GM21390 (cell line): Measurements from ENCODE around the gene KPNB1.

Experiments
- ATAC-seq: cut with Tn5 transposase; IDR thresholded peaks from one replicate; pipeline ENCODE4 v1.9.1; 2021; ENCODE audit not compliant: unreplicated experiment

KPNB1 gene

DNA sequence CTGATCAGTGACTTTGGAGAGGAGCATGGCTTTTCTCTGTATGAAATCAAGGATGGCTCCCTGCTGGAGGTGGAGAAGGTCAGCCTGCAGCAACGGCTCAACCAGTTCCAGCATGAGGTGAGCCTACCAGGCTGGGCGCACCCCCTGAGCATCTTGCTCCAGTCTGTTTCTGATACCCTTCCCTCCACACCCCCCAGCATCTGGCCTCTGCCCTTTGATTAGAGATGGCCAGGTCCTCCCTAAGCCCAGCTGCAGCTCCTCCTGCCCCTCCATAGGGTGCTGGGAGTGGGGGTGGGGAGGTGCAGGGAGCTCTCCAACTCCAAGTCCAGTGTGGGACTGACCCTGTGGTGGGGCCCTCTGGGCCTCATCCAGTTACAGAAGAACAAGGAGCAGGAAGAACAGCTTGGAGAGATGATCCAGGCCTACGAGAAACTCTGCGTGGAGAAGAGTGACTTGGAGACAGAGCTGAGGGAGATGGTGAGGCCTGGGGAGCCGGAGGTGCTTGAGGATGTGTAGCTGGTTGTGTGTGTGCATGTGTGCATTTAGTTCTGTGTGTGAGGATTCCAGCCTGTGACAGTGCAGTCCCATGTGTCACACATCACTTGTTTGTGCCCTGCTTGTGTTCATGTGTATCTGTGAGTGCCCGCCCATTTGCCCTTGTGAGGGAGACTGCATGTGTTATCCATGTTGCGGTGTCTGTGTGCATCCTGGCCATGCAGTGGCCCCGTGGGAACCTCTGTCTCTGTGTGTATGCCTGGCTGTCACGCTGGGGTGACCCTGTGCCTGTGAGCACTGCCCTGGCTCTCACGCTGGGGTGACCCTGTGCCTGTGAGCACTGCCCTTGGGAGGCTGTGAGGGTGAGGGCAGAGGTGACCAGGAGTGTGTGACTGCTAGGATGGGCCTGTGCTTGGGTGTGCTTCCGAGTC lies 47.3 kb downstream of the KPNB1 start:
- no peak for ATAC-seq

DNA sequence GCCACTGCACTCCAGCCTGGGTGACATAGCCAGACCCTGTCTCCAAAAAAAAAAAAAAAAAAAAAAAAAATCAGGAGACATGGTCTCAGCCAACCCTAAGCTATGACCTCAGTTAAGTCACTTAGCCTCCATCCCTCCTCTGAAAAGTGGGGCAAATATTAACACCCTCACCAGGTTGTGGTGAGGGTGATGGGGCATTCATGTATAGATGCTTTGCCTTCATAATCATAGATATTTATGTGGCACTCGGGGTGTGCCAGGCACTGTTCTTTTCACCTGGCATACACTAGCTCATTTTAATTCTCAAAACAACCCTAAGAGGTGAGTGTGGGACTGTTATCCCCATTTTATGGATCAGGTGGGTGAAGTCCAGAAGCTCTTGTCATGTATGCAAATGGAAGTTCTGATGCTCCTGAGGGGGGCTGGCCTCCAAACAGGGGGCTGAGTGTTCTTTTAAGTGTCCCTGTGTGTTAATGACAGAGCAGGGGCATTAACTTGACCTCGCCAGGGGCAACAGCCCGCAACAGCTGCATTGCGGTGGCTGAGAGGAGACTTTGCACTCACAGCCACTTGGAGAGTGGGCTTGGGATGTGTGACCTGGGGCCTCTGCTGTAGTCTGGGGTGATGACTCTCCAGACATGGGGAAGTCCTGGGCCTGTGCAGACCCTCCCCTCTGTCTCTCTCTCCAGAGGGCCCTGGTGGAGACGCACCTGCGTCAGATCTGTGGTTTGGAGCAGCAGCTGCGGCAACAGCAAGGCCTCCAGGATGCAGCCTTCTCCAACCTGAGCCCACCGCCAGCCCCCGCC lies 48.4 kb downstream of the KPNB1 start:
- ATAC-seq, result no peak

DNA sequence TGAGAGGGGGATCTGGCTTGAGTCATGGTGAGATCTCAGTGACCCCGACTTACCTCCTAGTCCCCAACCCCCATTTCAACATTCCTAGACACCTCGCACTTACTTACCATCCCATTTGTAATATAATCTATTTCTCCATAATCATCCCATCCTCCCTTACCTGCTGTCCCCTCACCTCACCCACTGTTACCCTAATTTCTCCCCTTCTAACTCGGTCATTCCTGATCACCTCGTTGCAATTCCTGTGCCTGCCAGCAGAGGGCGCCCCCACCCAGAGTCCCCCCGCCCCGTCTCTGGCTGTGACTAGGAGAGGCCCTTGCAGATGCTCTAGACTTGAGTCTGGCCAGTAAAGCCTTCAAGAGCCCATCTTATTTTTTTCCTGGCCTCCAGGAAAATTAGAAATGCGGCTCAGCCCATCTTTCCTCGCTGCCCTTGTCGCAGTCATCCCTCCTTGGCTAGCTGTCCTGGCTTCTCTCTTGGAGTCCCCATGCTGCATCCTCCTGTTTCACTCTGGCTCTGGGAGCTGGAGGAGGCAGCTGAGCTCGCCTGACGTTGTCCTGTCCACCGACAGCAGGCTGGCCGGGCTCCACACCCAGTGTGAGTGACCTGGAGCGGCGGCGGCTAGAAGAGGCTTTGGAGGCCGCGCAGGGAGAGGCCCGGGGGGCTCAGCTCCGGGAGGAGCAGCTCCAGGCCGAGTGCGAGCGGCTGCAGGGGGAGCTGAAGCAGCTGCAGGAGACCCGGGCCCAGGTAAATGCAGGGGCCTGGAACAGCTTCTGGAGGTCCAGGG lies 49.2 kb downstream of the KPNB1 start:
- ATAC-seq, result no peak

DNA sequence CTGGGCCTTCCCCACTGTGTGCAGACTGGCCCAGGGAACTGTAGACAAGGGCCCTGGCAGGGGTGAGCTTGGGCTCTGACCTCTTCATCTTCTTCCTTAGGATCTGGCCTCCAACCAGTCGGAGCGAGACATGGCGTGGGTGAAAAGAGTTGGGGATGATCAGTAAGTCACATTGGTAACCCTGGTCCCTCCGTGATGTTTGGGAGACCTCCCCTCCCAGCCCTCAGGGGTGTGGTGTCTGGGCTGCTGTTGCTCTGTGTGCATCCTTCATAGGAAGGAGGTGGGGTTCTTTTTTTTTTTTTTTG lies 49.8 kb downstream of the KPNB1 start:
- no peak for ATAC-seq

DNA sequence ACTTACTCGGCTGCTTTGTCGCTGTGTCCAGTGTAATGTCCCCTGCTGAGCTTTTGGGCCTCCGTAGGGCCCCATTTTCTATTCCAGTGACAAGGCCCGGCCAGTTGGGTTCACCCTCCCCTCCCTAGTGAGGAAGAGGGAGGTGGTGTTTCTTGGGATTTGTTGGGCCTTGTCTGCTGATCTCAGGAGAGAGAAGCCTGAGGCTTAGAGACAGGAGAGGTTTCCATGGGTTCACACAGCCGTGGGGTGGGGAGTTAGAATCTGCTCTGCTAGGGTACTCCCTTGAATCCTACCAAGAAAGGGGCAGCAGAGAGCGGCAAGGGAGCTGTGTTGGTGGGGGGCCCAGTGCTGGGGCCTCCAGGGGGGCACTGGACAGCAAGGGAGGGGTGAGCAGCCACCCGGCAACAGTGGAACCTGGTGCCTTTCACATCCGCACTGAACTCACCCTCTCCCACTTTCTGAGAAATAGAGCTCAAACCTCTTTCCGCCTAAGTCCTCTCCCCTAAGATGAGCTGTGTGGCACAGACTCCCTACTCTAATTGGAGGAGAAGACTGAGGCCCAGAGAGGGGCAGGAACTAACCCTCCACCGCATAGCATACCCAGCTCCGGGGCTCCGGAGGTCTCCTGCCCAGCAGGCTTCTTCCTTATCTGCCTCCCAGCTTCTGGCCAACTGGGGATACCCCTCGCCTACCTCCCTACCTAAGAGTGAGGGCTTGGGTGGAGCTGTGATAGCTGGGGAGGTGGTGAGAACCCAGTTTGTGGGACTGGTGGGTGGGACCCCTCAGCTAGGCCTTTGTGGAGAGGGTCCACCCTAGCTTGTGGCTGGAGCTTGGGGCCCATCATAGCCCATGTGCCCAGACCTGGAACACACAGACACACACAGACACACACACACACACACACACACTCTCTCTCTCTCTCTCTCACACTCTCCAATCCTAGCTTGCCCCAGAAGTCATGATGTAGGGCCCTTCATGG lies 51.0 kb downstream of the KPNB1 start:
- no peak for ATAC-seq

DNA sequence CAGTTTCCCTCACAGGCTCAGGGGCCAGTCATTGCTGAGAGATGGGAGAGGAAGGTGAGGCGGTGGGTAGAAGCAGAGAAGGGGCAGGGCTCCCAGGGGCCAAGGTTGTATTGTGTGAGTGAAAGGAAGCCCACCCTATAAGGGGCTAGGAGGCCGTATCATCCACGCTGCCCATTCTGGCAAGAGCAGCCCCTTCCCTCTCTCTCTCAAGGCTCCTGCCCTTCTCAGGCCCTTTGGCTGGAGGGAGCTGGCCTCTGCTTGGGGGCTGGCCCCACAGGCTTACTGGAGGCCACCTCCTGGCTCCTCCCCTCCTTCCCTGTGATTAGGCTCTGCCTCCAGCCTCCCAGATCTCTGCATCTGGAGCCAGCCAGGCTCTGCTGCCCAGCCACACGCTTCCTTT lies 51.9 kb downstream of the KPNB1 start:
- ATAC-seq, result no peak

DNA sequence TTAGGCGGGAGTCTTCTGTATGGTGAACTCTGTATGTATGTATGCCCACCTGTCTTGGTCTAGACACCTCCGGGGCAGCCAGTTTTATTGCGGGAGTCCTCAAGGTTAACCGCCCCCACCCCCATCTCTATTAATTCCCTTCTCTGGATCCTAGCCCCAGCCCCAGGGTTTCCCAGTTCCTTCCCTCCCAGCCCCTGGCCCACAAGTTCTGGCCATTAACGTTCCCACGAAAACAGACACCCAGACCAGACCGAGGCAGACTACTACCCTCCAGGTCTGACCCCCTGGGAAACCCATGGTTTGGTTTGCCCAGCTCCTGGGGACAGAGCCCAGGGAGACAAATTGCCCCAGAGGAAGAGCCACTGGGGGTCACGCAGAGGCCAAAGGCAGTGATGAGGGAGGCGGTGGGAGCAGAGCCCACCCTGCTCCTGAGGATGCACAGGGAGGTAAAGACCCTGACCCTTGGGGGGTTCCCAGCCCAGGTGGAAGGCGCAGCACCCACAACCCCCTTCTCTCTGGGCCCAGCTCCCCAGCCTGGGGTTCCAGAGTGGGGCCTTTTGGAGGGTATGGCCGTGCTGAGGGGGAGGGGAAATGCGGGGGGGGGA lies 52.8 kb downstream of the KPNB1 start:
- ATAC-seq, result no peak

DNA sequence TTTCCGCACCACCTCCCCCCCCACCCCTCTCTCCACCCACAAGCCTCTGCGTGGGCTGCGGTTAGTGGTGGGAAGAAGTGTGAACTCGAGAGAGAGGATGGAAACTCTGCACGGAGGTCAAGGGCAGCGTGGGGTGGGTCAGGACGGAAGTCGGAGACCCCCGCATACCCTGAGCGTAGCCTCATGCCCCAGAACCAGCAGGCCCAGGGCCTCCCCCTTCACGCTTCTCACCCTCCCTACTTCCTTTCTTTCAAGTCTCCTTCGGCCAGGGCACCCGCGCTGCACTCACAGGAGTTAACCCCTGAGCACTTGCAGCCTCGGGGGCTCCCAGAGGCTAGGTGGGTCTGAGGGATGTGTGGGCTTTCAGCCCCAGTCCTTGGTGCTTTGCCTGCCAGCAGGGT lies 53.5 kb downstream of the KPNB1 start:
- ATAC-seq, result no peak

DNA sequence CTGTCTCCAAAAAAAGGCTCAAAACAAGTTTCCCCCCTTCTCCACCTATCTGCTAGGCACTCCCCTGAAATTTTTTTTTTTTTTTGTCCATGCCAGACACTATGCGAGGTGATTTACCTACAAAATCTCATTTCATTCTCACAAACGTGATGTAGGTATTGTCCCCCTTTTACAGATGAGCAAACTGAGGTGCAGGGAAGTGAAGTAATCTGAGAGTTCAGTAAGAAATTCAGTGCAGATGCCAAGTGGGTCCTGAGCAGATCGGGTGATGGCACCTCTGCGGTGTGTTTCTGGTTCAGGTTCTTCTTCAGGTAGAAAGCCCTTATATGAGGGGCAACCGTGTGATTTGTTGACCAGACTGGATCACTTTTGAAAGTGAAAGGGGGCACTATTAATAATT lies 54.0 kb downstream of the KPNB1 start:
- no peak for ATAC-seq

DNA sequence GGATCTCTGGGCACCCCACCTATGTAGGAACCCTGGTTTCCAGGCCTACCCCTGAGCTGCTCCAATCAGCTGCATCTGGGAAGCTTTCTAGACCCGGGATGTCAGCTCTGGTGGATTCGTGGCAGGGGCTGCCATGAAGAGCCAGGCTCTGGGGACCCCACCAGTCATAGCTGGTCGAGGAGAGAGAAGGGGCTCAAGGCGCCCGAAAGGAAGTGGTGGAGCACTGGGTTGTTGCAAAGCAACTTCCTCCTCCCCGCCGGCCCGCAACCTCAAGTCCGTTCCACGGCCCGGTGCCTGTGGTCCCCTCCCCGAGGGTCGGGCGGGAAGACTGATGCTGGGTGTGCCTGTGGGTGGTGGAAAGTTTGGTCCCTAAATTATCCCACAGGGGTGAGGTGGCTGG lies 54.4 kb downstream of the KPNB1 start:
- no peak for ATAC-seq

DNA sequence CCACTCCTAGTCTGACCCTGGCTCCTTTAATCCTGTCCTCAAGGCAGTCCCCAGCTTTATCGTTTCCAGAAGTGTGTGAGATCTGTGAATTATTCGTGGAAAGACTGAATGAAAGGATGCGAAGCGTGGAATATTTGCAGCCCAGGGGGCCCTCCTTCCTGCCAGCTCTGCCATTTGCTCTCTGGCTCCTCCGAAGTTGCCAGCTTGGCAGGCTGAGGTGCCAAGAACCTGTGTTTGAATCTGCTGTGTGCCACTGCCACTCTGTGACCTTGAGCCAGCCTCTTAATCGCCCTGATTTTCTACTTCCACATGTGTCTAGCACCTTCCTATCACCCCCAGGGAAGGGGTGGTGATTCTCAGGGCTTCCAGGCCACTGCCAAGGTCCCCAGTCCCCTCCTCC lies 55.0 kb downstream of the KPNB1 start:
- ATAC-seq, result no peak

DNA sequence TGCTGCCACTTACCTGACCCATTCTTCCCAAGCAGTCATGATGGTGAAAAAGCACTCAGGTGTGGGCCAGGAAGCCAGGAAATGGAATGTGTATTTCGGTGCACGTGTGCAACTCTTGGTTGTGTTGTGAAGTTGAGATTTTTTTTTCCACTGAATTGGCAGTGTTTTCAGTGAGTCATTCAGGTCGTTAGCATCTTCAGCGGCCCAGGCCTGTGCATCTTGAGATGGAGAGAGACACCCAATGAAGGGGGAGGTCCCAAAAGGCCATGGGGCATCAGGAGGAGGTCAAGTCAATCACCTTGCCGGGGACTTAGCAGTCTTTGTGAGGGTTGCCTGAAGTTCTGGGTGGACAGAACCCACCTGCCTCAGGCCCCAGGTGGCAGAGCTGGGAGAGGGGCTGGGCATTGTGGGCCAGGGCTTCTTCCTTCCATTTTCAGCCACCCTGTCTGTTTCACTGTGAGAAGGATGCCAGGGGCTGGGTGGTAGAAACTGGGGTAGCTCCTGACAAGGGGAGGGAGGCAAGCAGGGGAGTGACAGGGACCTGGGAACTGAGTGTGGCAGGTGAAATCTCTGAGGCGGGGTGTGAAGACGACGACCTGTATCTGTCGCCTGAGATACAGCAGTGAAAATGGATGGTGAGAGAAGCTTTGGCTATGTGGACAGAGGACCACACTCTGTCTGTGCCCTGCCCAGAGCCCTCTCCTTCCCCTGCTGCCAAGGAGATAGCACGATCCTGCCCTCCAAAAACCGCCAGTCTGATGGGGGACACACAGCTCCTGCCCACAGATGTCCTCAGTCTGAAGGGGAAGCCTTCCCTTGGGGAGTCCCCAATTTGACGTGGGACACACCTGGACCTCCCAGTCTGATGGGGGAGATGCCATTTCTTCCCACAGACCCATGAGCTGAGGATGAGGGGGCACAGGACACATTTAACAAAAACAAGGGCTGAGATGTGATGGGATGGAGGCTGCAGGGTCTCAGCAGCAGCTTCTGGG lies 56.1 kb downstream of the KPNB1 start:
- no peak for ATAC-seq

DNA sequence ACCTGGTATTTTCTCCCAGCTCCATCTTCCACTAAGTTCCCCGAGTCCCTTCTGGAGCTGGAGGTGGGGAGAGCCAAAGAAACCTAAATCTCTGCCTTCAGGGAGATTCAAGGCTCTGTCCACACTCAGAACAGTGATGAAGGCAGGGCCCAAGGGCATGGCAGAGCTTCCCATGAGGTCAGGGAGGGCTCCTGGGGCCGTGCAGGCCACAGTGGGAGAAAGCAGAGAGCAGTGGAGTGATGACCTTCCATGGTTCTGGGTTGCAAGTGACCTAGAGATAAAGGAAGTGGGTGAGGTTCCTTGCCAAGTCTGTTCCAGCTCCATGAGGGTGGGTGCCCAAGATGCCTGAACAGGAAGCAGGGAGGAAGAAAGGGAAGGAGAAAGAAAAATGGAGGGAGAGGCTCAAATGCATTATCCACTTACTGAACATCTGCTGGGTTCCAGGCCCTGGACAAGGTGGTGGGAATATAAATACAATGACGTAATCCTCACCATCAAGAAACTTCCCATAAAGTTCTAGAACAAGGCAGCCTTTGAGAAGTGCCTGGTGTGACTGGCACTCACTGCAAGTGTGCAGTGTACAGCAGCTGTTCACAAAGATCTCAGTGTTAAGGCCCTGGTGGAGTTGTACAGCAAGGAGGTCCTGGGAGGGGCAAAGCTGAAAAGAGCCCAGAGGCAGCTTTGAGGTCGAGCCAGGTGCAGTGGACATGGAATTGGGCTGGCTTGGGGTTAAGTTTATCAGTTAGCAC lies 57.5 kb downstream of the KPNB1 start:
- ATAC-seq, result no peak

DNA sequence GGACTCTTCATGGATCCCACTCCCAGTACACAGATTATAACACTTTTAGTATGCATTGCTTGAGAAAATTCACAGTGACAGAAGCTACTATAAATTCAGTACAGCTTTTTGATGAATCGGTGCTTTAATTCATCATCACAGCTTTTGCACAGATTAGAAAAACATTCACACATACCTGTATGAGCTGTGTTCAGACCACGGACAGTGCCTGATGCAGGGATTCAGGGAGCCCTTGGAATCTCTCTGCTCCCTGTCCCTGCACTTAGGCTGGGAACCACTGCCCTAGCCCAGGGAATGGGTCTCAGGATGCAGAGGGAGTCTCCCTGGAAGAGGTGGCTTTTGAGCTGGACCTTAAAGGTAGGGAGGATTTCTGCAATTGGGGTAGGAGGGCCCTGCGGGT lies 58.2 kb downstream of the KPNB1 start:
- no peak for ATAC-seq

DNA sequence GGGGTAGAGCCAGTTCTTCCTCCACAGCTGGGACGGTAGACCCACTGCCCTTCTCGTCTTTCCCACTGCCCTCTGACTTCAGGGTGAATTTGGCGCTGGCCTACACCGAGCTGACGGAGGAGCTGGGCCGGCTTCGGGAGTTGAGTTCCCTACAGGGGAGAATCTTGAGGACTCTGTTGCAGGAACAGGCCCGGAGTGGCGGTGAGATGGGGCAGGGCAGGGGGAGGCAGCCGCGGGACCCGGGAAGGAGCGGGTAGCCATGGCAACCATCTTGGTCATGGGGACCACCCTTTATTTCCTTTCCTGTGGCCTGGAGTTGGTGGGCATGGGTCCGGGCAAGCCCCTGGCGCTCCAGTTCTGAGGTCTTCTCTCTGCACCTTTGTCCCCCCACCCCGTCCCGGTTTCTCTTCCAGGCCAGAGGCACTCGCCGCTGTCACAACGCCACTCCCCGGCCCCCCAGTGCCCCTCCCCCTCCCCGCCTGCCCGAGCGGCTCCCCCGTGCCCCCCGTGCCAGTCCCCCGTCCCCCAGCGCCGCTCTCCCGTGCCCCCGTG lies 58.7 kb downstream of the KPNB1 start:
- ATAC-seq, result no peak

DNA sequence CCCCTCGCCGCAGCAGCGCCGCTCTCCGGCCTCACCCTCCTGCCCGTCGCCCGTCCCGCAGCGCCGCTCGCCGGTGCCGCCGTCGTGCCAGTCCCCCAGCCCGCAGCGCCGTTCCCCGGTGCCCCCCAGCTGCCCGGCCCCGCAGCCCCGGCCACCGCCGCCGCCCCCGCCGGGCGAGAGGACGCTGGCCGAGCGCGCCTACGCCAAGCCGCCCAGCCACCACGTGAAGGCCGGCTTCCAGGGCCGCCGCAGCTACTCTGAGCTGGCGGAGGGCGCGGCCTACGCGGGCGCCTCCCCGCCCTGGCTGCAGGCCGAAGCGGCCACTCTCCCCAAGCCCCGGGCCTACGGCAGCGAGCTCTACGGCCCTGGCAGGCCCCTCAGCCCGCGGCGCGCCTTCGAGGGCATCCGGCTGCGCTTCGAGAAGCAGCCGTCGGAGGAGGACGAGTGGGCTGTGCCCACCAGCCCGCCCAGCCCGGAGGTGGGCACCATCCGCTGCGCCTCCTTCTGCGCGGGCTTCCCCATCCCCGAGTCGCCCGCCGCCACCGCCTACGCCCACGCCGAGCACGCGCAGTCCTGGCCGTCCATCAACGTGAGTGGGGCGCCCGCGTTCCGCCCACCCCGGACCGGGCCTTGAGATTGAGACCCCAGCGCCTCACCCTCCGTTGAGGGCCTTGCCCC lies 59.3 kb downstream of the KPNB1 start:
- ATAC-seq, result no peak

DNA sequence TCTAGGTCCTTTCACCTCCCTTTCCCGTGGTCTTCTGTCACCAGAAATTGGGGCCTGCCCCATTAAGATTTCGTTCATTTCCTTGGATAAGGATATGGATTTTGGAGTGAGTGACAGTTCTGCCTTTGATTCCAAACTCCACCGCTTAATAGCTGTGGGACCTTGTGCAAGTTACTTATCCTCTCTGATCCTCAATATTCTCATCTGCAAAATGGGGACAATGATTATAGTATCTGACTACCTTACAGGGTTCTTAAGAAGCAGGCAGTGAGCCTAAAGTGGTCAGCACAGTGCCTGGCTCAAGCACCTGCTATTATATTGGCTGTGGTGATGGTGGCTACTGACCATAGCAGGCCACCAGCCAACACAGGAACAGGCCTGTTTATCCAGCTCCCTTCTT lies 59.9 kb downstream of the KPNB1 start:
- no peak for ATAC-seq
